DMS114 treated with DMSO at 0.1 percent for 48 hours (cell line): Measurements from ENCODE around the gene LPXN.
"Not testable (repeated sequence)": the region's sequence is repeated elsewhere in the genome, so short reads cannot be mapped to it uniquely, and the experiment has no call there.

ENCODE experiments used
- DNase-seq: peaks from one replicate; lab custom pipeline; 2025; ENCODE audit not compliant: unreplicated experiment; lab: John Stamatoyannopoulos, UW

The LPXN gene

DNA sequence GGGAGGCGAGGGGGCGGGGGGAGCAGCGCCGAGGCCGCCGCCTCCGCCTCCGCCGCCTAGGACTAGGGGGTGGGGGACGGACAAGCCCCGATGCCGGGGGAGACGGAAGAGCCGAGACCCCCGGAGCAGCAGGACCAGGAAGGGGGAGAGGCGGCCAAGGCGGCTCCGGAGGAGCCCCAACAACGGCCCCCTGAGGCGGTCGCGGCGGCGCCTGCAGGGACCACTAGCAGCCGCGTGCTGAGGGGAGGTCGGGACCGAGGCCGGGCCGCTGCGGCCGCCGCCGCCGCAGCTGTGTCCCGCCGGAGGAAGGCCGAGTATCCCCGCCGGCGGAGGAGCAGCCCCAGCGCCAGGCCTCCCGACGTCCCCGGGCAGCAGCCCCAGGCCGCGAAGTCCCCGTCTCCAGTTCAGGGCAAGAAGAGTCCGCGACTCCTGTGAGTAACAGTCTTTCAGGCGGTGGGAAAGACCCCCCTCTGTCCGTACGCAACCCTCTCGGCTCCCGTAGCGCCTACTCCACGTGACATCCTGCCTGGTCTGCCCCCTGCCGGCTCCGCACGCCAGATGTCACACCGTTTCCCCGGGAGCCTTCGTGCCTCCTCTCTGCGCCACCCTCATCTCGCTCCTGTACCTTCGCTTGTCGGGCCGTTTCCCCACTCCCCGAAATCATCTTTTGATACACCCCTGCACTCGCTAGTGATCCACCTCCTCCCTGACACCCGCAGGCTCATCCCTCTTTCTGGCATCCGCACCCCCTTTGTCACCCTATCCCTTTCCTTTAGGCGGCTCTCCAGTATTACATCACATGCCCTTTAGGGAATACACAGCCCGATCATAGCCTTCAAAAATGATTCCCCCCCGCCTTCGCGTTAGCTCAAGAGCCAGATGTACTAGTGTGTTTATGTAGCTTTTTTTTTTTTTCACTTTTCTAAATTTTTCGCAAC lies 3.8 kb upstream of the LPXN start:
- DNase-seq: peak; percentile 65

DNA sequence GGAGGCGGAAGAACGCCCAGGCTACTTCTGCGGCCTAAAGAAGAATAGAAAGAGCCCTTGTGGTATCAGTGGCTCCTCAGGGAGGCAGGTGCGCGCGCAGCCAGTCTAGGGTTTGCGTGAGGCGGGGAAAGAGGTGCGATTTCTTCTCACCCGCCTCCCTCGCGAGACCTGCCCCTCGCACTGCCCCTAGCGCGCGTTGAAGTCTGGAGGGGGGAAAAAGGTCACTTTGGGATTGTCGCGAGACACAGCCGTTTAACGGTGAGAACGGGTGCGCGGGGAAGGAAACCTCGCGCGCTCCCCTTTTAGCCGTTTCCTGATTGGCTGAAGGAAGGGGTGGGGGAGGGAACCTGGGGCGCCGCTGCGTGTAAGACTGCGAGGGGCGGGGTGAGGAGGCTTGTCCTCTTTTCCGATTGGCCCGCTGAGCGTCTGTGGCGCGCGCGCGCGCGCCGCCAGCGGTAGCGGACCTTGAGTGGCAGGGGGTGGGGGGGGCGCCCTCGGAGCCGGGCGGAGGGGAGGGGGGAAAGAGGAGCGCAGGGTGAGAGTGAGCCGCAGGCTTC lies 3.1 kb upstream of the LPXN start, which contains the start of gene ZFP91:
Gene ZFP91, plus strand, starts transcription at position 429 of the 557 bp plus-strand sequence. CDS start 219 bp downstream, outside the sequence.
- DNase-seq: peak; percentile 82

DNA sequence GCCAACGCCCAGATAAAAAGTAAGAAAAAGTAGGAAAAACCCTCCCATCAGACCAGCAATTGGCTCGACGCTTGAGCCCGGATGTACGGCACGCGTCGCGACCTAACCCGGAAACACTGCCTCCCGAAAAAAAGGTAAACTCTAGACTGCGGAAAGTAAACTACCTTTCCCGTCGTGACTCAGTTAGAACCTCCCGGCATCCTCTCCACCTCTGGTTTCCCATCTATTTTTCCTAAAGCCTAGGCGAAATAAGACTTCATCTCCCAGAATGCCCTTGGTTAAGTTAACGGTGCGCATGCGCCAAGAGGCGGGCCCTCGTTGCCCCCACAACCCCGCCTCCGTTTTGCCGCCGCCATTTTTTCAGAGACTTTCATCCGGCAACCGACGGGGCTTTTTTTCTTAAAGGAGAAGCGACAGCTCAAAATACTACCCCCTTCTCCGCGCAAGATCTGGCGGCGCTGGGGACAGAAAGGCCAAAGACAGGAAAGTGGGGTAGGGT lies 2.5 kb upstream of the LPXN start:
- DNase-seq: peak; percentile 93

- DNase-seq: no peak
These were observed 2.0 kb upstream of the LPXN start for GRCh38 chr11:58577555-58578135.

- DNase-seq: no peak
These were observed 1.3 kb upstream of the LPXN start for GRCh38 chr11:58576887-58577471.

- DNase-seq: no peak
These were observed 775 bp downstream of the LPXN start for GRCh38 chr11:58574881-58575280.

DNA sequence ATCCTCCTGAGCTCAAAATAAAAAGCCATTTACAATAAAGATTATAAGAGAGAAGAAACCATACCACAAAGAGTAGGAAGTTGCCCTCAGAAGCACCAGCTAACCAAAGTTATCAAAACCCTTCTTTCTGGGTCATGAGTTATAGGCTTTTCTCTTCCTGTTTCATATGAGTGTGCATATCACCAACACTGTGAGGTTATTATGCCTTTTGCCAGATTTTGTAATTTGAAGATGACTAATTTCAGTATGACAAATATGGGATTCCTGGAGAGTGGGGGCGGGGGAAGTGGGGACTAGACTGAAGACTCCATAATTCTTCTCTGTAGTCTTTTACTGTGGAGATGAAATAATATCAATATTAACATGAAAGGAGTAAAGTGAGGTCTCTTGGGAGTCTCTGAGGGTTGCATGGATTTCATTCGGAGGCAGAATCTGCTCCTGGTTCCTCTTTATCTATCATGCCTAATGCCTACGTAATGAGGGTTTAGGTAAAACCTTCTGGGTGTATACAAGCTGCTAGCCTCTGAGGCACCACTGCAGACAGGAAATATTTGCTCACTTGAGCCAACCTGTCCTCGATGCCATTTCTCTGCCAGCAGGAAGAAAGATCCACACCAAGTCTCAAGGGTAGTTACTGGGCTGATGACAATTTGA lies 2.1 kb downstream of the LPXN start:
- DNase-seq: no peak

GRCh38 chr11:58572906-58573305 lies 2.8 kb downstream of the LPXN start:
- DNase-seq: not testable (repeated sequence)

- DNase-seq: peak; percentile 21
These were observed 7.7 kb downstream of the LPXN start for GRCh38 chr11:58567889-58568512.

- DNase-seq: no peak
These were observed 11.4 kb downstream of the LPXN start for GRCh38 chr11:58564231-58564630.

- DNase-seq: no peak
These were observed 13.3 kb downstream of the LPXN start for GRCh38 chr11:58562375-58562800.

DNA sequence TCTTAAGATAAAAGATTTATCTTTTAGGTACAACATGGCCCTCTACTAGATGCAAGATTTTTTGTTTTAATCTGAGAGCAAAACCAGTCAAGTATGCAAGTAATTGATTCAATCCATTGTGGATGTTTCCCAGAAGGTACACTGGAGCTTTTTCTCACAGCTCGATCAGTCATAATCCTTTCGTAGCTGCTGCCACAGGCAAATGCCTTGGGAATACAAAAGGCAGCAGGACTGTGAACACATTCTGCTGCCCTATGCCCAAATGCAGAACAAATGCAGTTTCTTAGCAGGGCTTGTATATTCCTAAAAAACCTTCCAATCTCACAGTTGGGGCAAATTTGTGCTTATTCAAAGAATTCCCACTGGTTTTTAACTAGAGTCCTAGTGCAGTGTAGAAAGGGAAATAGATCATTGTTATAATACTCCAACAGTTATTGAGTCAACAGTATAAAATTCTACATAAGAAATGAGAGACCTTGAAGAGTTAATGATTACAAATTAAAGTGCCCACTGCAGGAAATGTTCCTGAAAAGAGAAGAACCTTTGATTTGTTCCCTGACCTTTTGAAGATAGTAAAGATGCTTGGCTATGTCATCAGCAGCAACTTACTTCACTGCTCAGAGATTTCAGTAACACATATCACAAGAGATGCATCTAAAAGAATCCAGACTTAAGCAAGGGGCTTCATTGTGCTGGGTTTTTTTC lies 14.1 kb downstream of the LPXN start:
- DNase-seq: no peak

GRCh38 chr11:58560842-58561241 lies 14.8 kb downstream of the LPXN start:
- DNase-seq: no peak

DNA sequence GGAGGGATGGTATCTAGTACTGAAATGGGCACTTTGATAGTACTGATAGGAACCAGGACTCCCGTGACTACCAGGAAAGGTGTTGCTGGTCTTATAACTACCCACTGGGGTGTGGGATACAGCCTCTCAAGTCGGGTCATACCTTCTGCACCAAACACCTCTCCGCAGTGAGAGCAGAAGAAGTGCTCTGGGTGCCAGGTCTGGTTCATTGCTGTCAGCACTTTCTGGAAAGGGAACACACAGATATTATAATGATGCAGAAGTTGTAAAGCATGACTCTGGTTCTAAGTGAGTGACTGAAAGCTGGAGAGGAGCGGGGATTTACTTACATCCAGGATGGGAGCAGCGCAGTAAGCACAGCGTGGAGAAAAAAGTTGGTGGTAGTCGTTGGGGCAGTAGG lies 26.0 kb downstream of the LPXN start:
- no peak for DNase-seq

DNA sequence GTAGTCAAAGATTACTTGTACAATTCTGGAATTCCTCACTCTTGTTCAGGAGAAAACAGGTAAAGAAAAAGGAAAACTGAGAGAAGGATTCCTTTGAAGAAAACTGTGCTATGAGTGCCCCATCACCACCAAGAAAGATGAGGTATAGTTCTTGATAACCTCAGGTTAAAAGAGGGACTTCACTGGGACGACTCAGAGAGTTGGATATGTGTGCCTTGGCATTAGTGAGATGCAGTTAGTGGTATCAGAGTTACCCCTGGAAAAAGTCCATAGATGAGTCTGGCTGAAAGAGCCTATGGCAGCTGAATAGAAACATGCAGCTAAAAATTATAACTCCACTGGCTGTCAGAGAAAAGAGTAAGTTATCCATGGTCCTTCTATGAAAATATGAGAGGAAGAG lies 28.8 kb downstream of the LPXN start:
- no peak for DNase-seq

GRCh38 chr11:58531865-58532341 lies 43.8 kb downstream of the LPXN start:
- DNase-seq: no peak

DNA sequence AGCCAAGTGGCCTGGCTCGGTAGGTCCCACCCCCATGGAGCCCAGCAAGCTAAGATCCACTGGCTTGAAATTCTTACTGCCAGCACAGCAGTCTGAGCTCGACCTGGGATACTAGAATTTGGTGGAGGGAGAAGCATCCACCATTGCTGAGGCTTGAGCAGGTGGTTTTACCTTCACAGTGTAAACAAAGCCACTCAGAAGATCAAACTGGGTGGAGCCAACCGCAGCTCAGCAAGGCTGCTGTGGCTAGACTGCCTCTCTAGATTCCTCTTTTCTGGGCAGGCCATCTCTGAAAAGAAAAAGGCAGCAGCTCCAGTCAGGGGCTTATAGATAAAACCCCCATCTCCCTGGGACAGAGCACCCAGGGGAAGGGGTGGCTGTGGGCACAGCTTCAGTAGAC lies 45.4 kb downstream of the LPXN start:
- no peak for DNase-seq

DNA sequence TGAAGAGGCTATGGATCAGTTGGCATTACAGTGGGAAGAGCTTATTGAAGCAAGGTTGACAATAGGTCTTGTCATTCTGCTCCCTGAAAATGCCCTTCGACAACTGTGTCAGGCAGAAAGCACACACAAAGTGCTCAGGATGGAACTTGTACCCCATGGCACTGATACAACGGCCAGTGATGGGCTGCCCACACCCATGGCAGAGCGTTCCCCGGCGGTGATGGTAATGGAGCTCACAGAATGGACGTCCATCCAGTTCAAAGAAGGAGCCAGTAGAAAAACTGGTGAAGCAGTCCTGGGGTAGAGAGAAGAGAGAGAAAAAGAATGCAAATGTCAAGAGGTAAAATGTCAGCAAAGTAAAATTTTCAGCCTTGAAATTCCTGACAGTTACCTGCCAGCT lies 48.2 kb downstream of the LPXN start:
- no peak for DNase-seq

DNA sequence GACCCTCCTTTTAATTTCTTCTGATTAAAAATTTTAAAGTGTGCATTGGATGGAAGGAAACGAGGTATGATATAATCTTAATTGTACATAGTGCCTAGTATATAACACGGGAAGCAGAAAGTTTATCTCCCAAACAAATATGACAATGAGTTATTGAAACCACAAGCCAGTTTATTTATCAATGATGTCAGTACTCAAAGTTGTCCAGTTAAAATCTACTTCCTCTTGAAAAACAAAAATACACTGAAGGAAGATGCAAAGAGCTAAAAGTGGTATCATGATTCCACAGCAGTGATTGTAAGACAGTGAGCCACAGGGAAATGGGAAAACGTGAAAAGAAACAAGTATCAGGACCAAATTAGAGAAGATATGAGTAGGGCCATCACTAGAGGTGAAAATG lies 48.9 kb downstream of the LPXN start:
- no peak for DNase-seq
